PFSK-1 (cell line): ENCODE results near the gene STK40.

Experiments
- POLR2AphosphoS5 ChIP-seq: IDR thresholded peaks from 2 replicates; pipeline ENCODE4 v1.6.1; 2012; ENCODE audit warnings: low read depth, mild to moderate bottlenecking, control low read depth, low read length, moderate library complexity
- SIN3A ChIP-seq: IDR thresholded peaks from 2 replicates; pipeline ENCODE4 v1.6.1; 2012; ENCODE audit warnings: mild to moderate bottlenecking, low read length, moderate library complexity, borderline replicate concordance; ENCODE audit not compliant: insufficient read depth
- TAF1 ChIP-seq: IDR thresholded peaks from 2 replicates; pipeline ENCODE4 v1.6.1; 2012; ENCODE audit warnings: low read length, control low read depth, borderline replicate concordance; ENCODE audit not compliant: insufficient read depth
- TF ChIP-seq, protein P1 (sequence below), 2 experiments: IDR thresholded peaks; 2 replicates each; pipeline versions ENCODE4 v1.6.1 to v1.8.0; 2011 to 2012; ENCODE audit warnings: low read depth in 2 of 2, low read length in 2 of 2, control low read depth in 1 of 2, inconsistent platforms in 1 of 2, mild to moderate bottlenecking in 1 of 2, moderate library complexity in 1 of 2; ENCODE audit not compliant: insufficient read depth in 1 of 2

DNA sequence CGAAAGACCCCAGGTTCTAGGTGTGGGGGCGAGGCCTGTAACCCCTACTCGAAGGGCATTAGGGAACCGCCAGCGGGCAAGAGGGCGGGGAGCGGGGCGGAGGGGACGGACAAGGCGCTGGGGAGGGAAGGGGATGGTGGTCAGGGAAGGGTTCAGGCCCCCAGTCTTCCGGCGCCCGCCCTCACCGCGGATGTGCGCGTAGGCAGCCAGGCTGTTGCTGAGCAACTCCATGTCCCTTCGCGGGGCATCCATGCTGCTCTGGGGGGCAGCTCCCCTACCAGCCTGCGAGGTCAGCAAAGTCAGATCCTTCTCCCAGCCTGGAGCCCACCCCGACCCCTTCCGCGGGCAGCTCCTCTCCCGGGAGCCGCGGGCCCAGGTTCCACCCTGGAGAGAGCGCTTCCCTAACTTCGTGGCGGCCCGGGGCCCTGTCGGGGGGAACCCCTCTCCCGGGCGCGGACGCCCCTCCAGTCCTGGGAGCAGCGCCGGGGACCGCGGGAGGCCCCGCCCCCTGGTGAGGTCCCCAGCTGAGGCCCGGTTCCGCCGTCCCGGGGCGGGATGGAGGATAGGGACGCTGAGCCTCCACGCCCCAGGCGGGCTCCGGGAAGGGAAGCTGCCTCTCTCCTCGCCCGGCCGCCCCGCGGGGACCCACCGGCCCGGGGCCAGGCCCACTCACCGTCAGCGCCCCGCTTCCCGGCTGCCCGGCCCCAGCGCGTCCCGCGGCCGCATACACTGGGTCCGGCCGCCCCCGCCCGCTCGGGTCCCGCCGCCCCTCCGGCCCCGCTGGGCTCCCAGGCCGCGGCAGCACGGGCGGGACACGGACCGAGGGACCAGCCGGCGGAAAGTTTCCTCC, 62.7 kb downstream of the STK40 start:
- TF ChIP-seq POLR2AphosphoS5 (no peak), SIN3A (no peak), TAF1 (no peak)
- TF ChIP-seq, protein P1, sequence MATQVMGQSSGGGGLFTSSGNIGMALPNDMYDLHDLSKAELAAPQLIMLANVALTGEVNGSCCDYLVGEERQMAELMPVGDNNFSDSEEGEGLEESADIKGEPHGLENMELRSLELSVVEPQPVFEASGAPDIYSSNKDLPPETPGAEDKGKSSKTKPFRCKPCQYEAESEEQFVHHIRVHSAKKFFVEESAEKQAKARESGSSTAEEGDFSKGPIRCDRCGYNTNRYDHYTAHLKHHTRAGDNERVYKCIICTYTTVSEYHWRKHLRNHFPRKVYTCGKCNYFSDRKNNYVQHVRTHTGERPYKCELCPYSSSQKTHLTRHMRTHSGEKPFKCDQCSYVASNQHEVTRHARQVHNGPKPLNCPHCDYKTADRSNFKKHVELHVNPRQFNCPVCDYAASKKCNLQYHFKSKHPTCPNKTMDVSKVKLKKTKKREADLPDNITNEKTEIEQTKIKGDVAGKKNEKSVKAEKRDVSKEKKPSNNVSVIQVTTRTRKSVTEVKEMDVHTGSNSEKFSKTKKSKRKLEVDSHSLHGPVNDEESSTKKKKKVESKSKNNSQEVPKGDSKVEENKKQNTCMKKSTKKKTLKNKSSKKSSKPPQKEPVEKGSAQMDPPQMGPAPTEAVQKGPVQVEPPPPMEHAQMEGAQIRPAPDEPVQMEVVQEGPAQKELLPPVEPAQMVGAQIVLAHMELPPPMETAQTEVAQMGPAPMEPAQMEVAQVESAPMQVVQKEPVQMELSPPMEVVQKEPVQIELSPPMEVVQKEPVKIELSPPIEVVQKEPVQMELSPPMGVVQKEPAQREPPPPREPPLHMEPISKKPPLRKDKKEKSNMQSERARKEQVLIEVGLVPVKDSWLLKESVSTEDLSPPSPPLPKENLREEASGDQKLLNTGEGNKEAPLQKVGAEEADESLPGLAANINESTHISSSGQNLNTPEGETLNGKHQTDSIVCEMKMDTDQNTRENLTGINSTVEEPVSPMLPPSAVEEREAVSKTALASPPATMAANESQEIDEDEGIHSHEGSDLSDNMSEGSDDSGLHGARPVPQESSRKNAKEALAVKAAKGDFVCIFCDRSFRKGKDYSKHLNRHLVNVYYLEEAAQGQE (IDR thresholded peaks at IDR 0.05; ENCODE audit: insufficient read depth in 1 of 2, low read depth in 2 of 2, low read length in 2 of 2): no peak
